Astrocyte (in vitro differentiated cells and primary cell): Measurements from ENCODE around the gene MEGF11.

Experiments used
- CTCF ChIP-seq: IDR thresholded peaks from 2 replicates; pipeline ENCODE4 v1.5.1; 2011; ENCODE audit warnings: low read depth, mild to moderate bottlenecking, inconsistent platforms, low read length, moderate library complexity; ENCODE audit not compliant: insufficient read depth
- EZH2 ChIP-seq: IDR thresholded peaks from 2 replicates; pipeline ENCODE4 v1.6.1; 2012; ENCODE audit warnings: mild to moderate bottlenecking, low read length, inconsistent platforms; ENCODE audit not compliant: insufficient read depth

DNA sequence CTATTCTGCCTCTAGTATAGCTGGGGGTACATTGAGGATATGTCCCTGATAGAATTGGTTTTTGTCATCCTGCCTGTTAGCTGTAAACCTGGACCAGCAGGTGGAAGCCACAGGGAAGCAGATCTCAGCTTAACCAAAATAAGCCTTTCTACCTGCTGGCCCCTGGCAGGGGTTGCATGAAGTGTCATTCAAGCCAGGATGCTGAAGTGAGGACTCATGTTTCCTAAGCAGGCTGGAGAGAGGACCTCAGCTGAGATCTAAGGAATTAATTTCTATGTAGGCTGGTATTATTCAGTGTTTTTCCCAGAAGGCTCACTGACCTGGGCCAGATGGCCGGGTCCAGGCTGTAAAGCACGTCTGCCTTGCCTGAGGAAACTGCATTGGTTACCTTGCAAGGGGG lies 128.9 kb downstream of the MEGF11 start:
- TF ChIP-seq CTCF = no peak
- no peak for TF ChIP-seq EZH2
